Stimulated activated memory B cell treated with anti-CD40 and anti-IgM and Interleukin-4, amounts not matched to agents 10 μg/mL and 1 μg/mL and 100 μg/mL, for 72 hours (primary cell): ENCODE data around the gene TCEAL9.
"Not testable (repeated sequence)": the region's sequence is repeated elsewhere in the genome, so short reads cannot be mapped to it uniquely, and the experiment has no call there.

Experiments
- ATAC-seq: fragments of 150-1000 bp; cut with Tn5 transposase; 2 replicates; pipeline ENCODE4 v1.10.0; 2021
- H3K27ac Mint-ChIP-seq: one replicate; pipeline ENCODE4 v1.8.0; 2022; ENCODE audit warnings: mild to moderate bottlenecking, mixed read lengths
- H3K27me3 Mint-ChIP-seq: one replicate; pipeline ENCODE4 v1.8.0; 2022; ENCODE audit warnings: mixed read lengths
- H3K36me3 Mint-ChIP-seq: one replicate; pipeline ENCODE4 v1.8.0; 2022; ENCODE audit warnings: mixed read lengths
- H3K4me1 Mint-ChIP-seq: one replicate; pipeline ENCODE4 v1.8.0; 2022; ENCODE audit warnings: mixed read lengths
- H3K4me3 Mint-ChIP-seq: one replicate; pipeline ENCODE4 v1.8.0; 2022; ENCODE audit warnings: mild to moderate bottlenecking, moderate library complexity, mixed read lengths
- H3K9me3 Mint-ChIP-seq: one replicate; pipeline ENCODE4 v1.8.0; 2022; ENCODE audit warnings: mixed read lengths

TCEAL9 gene

GRCh38 chrX:103360916-103361315 is 4.6 kb downstream of the TCEAL9 start:
- Mint-ChIP-seq H3K9me3 (no peaks in the 10 kb centered on the region), H3K4me3 (no peak overlapping the region), H3K27me3 (peaks cover 11% of the 10 kb centered on the region), H3K27ac (no peak overlapping the region), H3K36me3 (no peaks in the 10 kb centered on the region), H3K4me1 (peaks cover 13% of the 10 kb centered on the region)
- no peak for ATAC-seq

GRCh38 chrX:103361798-103362197 is 5.5 kb downstream of the TCEAL9 start:
- ATAC-seq = no peak
- Mint-ChIP-seq H3K4me3 (no peak overlapping the region), H3K36me3 (no peaks in the 10 kb centered on the region), H3K27ac (no peak overlapping the region), H3K4me1 (peaks cover 9% of the 10 kb centered on the region), H3K27me3 (peaks cover 16% of the 10 kb centered on the region), H3K9me3 (no peaks in the 10 kb centered on the region)

- no peak for ATAC-seq
- Mint-ChIP-seq H3K27me3 (peaks cover 19% of the 10 kb centered on the region), H3K4me3 (no peak overlapping the region), H3K36me3 (no peaks in the 10 kb centered on the region), H3K9me3 (no peaks in the 10 kb centered on the region), H3K27ac (no peak overlapping the region), H3K4me1 (peaks cover 3% of the 10 kb centered on the region)
These were observed 6.2 kb downstream of the TCEAL9 start for GRCh38 chrX:103362474-103362873.

GRCh38 chrX:103363046-103363445 is 6.7 kb downstream of the TCEAL9 start:
- no peaks in the 10 kb centered on the region for H3K9me3 Mint-ChIP-seq
- H3K36me3 Mint-ChIP-seq = no peaks in the 10 kb centered on the region
- no peak overlapping the region for H3K27ac Mint-ChIP-seq
- H3K4me1 Mint-ChIP-seq = no peaks in the 10 kb centered on the region
- no peak overlapping the region for H3K4me3 Mint-ChIP-seq
- no peak for ATAC-seq
- peaks cover 19% of the 10 kb centered on the region for H3K27me3 Mint-ChIP-seq

GRCh38 chrX:103367502-103367901 is 11.2 kb downstream of the TCEAL9 start:
- H3K27me3 Mint-ChIP-seq = peaks cover 19% of the 10 kb centered on the region
- H3K9me3 Mint-ChIP-seq = no peaks in the 10 kb centered on the region
- no peak for ATAC-seq
- no peak overlapping the region for H3K4me3 Mint-ChIP-seq
- no peak overlapping the region for H3K27ac Mint-ChIP-seq
- no peaks in the 10 kb centered on the region for H3K36me3 Mint-ChIP-seq
- no peaks in the 10 kb centered on the region for H3K4me1 Mint-ChIP-seq

- Mint-ChIP-seq H3K4me1 (no peaks in the 10 kb centered on the region), H3K9me3 (no peaks in the 10 kb centered on the region), H3K4me3 (no peak overlapping the region), H3K27ac (no peak overlapping the region), H3K27me3 (peaks cover 19% of the 10 kb centered on the region), H3K36me3 (no peaks in the 10 kb centered on the region)
- ATAC-seq = no peak
These were observed 13.2 kb downstream of the TCEAL9 start for GRCh38 chrX:103369479-103369878.

- no peaks in the 10 kb centered on the region for H3K4me1 Mint-ChIP-seq
- no peaks in the 10 kb centered on the region for H3K36me3 Mint-ChIP-seq
- no peak overlapping the region for H3K4me3 Mint-ChIP-seq
- ATAC-seq = no peak
- H3K9me3 Mint-ChIP-seq = no peaks in the 10 kb centered on the region
- H3K27ac Mint-ChIP-seq = no peak overlapping the region
- peaks cover 8% of the 10 kb centered on the region for H3K27me3 Mint-ChIP-seq
These were observed 16.6 kb downstream of the TCEAL9 start for GRCh38 chrX:103372886-103373285.

GRCh38 chrX:103373581-103373980 is 17.3 kb downstream of the TCEAL9 start:
- Mint-ChIP-seq H3K4me1 (no peaks in the 10 kb centered on the region), H3K27me3 (peaks cover 8% of the 10 kb centered on the region)
- no peak for ATAC-seq

GRCh38 chrX:103376118-103376978 is 20.0 kb downstream of the TCEAL9 start, which contains the start of gene BEX3:
BEX3 (plus strand) TSS chrX:103376538; CDS start chrX:103377522, 984 bp downstream.
- H3K27me3 Mint-ChIP-seq = peaks cover 8% of the 10 kb centered on the region
- peak within 1 kb of the TSS; percentile 72 for H3K4me3 Mint-ChIP-seq
- H3K4me1 Mint-ChIP-seq = no peaks in the 10 kb centered on the region
- H3K27ac Mint-ChIP-seq = peak within 1 kb of the TSS; percentile 30
- H3K36me3 Mint-ChIP-seq = no peaks in the 10 kb centered on the region
- no peaks in the 10 kb centered on the region for H3K9me3 Mint-ChIP-seq
- peak; percentile 31 for ATAC-seq

More at GRCh38 chrX:103373581-103373980, 17.3 kb downstream of the TCEAL9 start:
- no peak overlapping the region for H3K27ac Mint-ChIP-seq
- H3K4me3 Mint-ChIP-seq = no peak overlapping the region
- no peaks in the 10 kb centered on the region for H3K36me3 Mint-ChIP-seq
- H3K9me3 Mint-ChIP-seq = no peaks in the 10 kb centered on the region

- H3K27ac Mint-ChIP-seq = no peak overlapping the region
- no peaks in the 10 kb centered on the region for H3K36me3 Mint-ChIP-seq
- peak overlapping the region; percentile 51 for H3K4me3 Mint-ChIP-seq
- no peaks in the 10 kb centered on the region for H3K4me1 Mint-ChIP-seq
- ATAC-seq = no peak
- H3K27me3 Mint-ChIP-seq = peaks cover 8% of the 10 kb centered on the region
- H3K9me3 Mint-ChIP-seq = no peaks in the 10 kb centered on the region
These were observed 20.6 kb downstream of the TCEAL9 start for GRCh38 chrX:103376979-103377324.

GRCh38 chrX:103378990-103379389 is 22.7 kb downstream of the TCEAL9 start:
- no peaks in the 10 kb centered on the region for H3K4me1 Mint-ChIP-seq

GRCh38 chrX:103382877-103383276 is 26.6 kb downstream of the TCEAL9 start:
- Mint-ChIP-seq H3K36me3 (no peaks in the 10 kb centered on the region), H3K9me3 (no peaks in the 10 kb centered on the region), H3K4me1 (no peaks in the 10 kb centered on the region), H3K27ac (no peak overlapping the region), H3K4me3 (no peak overlapping the region), H3K27me3 (peaks cover 9% of the 10 kb centered on the region)
- no peak for ATAC-seq

More at GRCh38 chrX:103378990-103379389, 22.7 kb downstream of the TCEAL9 start:
- Mint-ChIP-seq H3K9me3 (no peaks in the 10 kb centered on the region), H3K27me3 (peaks cover 8% of the 10 kb centered on the region), H3K36me3 (no peaks in the 10 kb centered on the region), H3K4me3 (no peak overlapping the region), H3K27ac (no peak overlapping the region)
- no peak for ATAC-seq

- no peaks in the 10 kb centered on the region for H3K36me3 Mint-ChIP-seq
- ATAC-seq = no peak
- H3K27me3 Mint-ChIP-seq = peaks cover 20% of the 10 kb centered on the region
- H3K4me3 Mint-ChIP-seq = no peak overlapping the region
- H3K9me3 Mint-ChIP-seq = no peaks in the 10 kb centered on the region
- H3K4me1 Mint-ChIP-seq = no peaks in the 10 kb centered on the region
- no peak overlapping the region for H3K27ac Mint-ChIP-seq
These were observed 28.4 kb downstream of the TCEAL9 start for GRCh38 chrX:103384672-103385071.

- ATAC-seq, H3K4me1 Mint-ChIP-seq, H3K36me3 Mint-ChIP-seq, H3K4me3 Mint-ChIP-seq, H3K27ac Mint-ChIP-seq, H3K9me3 Mint-ChIP-seq: not testable (repeated sequence)
- H3K27me3 Mint-ChIP-seq = peaks cover 26% of the 10 kb centered on the region
These were observed 29.1 kb downstream of the TCEAL9 start for GRCh38 chrX:103385283-103385830.

- H3K4me3 Mint-ChIP-seq = no peak overlapping the region
- H3K4me1 Mint-ChIP-seq = no peaks in the 10 kb centered on the region
- H3K27ac Mint-ChIP-seq = no peak overlapping the region
- peaks cover 35% of the 10 kb centered on the region for H3K27me3 Mint-ChIP-seq
- no peak for ATAC-seq
- no peaks in the 10 kb centered on the region for H3K36me3 Mint-ChIP-seq
- no peaks in the 10 kb centered on the region for H3K9me3 Mint-ChIP-seq
These were observed 30.0 kb downstream of the TCEAL9 start for GRCh38 chrX:103386332-103386731.

- no peaks in the 10 kb centered on the region for H3K4me1 Mint-ChIP-seq
- no peak for ATAC-seq
- no peaks in the 10 kb centered on the region for H3K9me3 Mint-ChIP-seq
- H3K27ac Mint-ChIP-seq = no peak overlapping the region
- H3K36me3 Mint-ChIP-seq = no peaks in the 10 kb centered on the region
- peaks cover 24% of the 10 kb centered on the region for H3K27me3 Mint-ChIP-seq
- H3K4me3 Mint-ChIP-seq = no peak overlapping the region
These were observed 37.2 kb downstream of the TCEAL9 start for GRCh38 chrX:103393487-103393886.
